HG03432 (cell line): ENCODE data around the gene BTBD6.
"Not testable (repeated sequence)": the region's sequence is repeated elsewhere in the genome, so short reads cannot be mapped to it uniquely, and the experiment has no call there.

Source experiments
- ATAC-seq: cut with Tn5 transposase; IDR thresholded peaks from one replicate; pipeline ENCODE4 v1.9.1; 2021; ENCODE audit warnings: mild to moderate bottlenecking, moderate library complexity; ENCODE audit not compliant: unreplicated experiment

The BTBD6 gene

GRCh38 chr14:105267820-105268548 lies 19.7 kb downstream of the BTBD6 start:
- ATAC-seq, result no peak

- ATAC-seq, result no peak
These were observed 20.5 kb downstream of the BTBD6 start for GRCh38 chr14:105268736-105269354.

DNA sequence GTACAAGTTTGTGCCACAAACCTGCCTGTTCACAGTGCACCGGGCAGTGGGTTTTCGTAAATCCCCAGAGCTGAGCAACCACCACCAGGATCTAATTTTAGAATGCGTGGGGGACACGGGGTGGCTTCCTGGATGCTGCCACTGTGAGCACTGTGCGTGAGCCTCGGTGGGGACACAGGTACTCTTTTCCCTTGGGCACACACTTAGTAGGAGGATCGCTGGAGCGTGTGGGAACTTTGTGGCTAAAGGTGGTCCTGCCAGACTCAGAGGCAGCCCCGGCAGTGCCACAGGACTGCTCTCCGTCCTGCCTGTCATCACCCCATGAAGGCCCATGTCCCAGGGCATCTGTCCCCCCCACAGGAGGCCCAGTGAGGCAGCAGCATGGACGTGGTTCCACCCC lies 21.1 kb downstream of the BTBD6 start:
- no peak for ATAC-seq

DNA sequence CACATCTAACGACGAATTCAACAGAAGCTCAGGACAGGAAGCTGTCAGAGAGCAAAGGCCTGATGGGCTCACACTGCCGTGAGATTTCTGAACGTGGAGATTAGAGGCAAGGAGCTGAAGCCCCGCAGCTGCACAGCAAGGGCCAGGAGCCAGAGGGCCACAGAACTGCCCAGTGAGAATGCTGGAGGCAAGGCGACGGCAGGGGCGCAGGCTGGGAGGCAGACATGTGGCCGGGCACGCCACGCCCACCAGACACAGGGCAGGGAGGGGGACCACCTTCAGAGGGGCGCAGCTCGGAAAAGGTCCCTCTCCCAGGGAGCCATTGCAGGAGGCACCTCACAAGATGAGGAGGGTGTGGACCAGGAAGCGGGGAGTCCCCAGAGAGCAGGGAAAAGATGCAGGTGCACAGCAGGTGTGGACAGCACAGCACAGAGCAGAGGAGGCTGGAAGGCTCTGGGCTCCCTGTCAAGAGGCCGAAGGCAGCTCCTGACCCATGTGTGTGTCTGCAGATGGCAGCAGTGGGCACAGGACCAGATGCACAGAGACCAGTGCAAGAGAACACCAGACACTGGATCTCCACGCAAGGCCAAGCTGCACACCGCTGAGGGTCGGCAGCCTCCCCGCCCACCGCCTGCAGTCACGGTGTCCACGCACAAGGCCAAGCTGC lies 23.0 kb downstream of the BTBD6 start:
- no peak for ATAC-seq

- no peak for ATAC-seq
These were observed 24.3 kb downstream of the BTBD6 start for GRCh38 chr14:105272623-105273022.

DNA sequence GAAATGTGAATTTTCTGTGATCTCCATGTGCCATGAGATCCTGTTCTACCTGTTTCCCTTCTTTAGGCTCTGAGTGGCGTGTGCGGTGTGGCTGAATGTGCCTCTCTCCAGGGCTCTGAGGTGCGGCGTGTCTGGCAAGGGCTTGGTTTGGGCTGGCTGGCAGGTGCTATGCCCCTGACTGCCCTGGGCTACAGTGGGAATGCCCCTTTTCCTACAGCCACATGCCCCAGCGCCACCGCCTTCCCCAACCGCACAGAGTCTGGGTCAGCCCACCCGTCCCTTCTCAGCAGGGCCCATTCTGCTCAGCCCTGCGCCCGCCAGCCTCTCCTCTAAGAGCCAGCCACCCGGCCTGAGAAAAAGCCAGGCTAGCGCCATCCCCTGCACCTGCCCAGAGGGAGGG lies 24.7 kb downstream of the BTBD6 start:
- ATAC-seq, result no peak

GRCh38 chr14:105274637-105275036 lies 26.3 kb downstream of the BTBD6 start:
- ATAC-seq, result no peak

- ATAC-seq, result no peak
These were observed 27.1 kb downstream of the BTBD6 start for GRCh38 chr14:105275267-105275946.

DNA sequence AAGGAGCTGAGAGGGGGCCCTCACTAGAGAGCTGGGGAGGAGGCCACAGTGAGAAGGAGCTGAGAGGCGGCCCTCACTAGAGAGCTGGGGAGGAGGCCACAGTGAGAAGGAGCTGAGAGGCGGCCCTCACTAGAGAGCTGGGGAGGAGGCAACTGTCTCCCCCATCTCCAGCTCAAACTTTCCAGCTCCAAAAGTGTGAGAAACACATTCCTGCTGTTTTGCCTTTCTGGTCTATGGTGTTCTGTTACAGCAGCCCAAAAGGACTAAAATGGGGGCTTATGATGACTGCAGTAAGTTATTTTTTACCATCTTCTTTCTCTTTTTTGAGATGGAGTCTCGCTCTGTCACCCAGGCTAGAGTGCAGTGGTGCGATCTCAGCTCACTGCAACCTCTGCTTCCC lies 29.1 kb downstream of the BTBD6 start:
- ATAC-seq, result not testable (repeated sequence)

DNA sequence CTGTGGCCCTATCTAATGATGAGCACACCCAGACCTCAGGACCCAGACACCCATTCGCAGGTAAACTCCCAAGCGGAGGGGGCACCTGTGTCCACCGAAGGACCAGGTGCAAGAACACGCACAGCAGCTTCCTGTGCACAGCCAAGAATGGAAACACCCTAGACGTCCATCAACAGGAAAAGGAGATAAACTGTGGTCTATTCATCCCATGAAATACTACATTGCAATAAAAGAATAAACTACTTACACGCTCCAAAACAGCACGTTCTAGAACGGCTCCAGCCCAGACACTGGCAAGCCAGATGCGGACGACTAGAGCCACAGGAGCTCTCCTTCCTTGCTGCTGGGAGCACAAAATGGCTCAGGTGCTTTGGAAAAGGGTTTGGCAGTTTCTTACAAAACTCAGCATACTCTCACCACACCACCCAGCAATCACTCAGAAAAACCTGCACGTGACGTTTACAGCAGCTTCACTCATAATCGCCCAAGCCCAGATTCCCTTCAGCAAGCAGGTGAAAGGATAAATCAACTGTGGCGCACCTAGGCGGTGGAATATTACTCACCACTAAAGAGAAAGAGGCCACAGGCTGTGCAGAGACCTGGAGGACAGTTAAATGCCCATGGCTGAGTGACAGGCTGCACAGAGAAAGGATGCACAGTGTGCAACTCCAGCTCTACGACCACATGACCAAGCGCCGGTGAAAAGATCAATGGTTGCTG lies 31.5 kb downstream of the BTBD6 start:
- ATAC-seq, result no peak

GRCh38 chr14:105280525-105280924 lies 32.2 kb downstream of the BTBD6 start:
- no peak for ATAC-seq

DNA sequence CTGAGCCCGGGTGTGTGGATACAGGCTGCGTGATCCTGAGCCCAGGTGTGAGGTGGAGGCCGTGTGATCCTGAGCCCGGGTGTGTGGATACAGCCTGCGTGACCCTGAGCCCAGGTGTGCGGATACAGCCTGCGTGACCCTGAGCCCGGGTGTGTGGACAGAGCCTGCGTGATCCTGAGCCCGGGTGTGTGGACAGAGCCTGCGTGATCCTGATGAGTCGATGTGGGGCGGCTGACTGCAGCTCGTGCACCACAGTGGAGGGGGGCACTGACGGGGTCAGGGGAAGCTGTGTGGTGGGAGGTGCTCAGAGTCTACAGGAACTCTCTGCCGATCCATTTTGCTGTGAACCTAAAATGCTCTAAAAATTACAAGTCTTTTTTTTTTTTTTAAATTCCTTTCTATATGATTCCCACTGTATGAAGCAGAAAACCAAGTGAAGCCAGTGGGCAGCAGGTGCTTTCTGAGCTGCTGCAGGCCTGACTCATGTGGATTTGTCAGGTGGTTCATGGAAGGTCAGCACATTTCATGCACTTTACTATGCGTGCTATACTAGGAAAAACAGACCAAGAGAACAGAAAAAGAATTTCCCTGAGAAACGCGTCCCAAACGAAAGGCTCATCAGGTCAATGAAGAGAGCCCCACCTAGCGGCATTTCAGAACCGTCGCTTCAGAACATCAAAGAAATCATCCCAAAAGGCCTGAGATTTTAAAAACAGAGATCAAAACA lies 33.2 kb downstream of the BTBD6 start:
- no peak for ATAC-seq

DNA sequence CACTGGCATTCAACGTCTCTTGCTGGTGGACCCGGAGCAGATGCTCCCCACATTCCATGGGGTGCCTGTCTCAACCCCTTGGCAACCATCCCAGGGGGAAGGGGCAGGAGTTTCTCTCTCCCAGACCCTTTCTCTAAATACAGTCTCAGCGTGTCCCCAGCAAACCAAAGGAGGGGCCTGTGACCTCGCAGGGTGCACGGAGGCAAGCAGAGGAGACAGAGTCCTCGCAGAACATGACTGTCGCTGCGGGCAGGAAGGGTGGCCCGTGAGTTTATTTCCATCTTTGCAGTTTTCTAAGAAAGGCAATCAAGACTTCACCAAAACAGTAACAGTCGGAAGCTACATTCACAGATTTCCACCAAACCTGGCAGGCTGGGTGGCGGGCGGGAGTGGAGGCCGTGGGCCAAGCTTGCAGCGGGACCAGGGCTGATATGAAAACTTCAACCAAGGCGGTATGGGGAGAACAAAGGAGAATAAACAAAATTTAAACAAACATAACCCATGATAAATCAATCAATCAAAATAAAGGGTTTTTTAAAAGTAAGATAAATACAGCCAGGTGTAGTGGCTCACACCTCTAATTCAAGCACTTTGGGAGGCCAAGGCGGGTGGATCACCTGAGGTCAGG lies 33.9 kb downstream of the BTBD6 start:
- ATAC-seq, result no peak

- no peak for ATAC-seq
These were observed 34.7 kb downstream of the BTBD6 start for GRCh38 chr14:105283028-105283427.

DNA sequence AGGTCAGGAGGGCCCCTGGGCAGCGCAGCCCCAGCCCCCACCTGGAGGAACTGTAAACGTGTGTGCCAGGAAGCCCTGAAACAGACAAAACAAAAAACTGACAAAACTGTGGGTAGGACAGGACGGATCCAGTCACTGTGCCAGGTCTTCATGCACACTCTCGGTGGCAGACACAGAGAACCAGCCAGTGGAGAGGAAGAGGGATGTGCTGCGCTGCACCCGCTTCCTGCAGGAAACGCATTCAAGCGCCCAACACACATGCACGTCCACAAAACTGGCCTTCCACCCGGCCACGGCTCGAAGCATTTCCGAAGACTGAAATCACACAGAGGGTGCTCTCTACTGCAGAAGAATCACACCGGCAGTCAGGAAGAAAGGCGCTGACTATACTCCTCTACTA lies 35.6 kb downstream of the BTBD6 start:
- ATAC-seq, result no peak

GRCh38 chr14:105285174-105285573 lies 36.8 kb downstream of the BTBD6 start:
- no peak for ATAC-seq

- no peak for ATAC-seq
These were observed 38.4 kb downstream of the BTBD6 start for GRCh38 chr14:105286759-105287144.

- no peak for ATAC-seq
These were observed 39.1 kb downstream of the BTBD6 start for GRCh38 chr14:105287249-105288102.

- not testable (repeated sequence) for ATAC-seq
These were observed 40.6 kb downstream of the BTBD6 start for GRCh38 chr14:105288936-105289335.
